MM.1S (cell line): ENCODE data around the gene UBA7.

Experiments
- CTCF ChIP-seq: fragments of 300-600 bp; sonication (generic); IDR thresholded peaks from 2 replicates; pipeline ENCODE4 v1.5.1; 2016; ENCODE audit warnings: antibody characterized with exemption, low read length, mixed read lengths
- EZH2 ChIP-seq: fragments of 300-600 bp; sonication (generic); optimal IDR thresholded peaks from 2 replicates; pipeline ENCODE3; 2017; ENCODE audit warnings: low read depth, mild to moderate bottlenecking, antibody characterized with exemption, low read length, mixed read lengths
- EZH2phosphoT487 ChIP-seq: fragments of 300-600 bp; sonication (generic); IDR thresholded peaks from 2 replicates; pipeline ENCODE4 v1.6.1; 2018; ENCODE audit warnings: antibody characterized with exemption, low read length

DNA sequence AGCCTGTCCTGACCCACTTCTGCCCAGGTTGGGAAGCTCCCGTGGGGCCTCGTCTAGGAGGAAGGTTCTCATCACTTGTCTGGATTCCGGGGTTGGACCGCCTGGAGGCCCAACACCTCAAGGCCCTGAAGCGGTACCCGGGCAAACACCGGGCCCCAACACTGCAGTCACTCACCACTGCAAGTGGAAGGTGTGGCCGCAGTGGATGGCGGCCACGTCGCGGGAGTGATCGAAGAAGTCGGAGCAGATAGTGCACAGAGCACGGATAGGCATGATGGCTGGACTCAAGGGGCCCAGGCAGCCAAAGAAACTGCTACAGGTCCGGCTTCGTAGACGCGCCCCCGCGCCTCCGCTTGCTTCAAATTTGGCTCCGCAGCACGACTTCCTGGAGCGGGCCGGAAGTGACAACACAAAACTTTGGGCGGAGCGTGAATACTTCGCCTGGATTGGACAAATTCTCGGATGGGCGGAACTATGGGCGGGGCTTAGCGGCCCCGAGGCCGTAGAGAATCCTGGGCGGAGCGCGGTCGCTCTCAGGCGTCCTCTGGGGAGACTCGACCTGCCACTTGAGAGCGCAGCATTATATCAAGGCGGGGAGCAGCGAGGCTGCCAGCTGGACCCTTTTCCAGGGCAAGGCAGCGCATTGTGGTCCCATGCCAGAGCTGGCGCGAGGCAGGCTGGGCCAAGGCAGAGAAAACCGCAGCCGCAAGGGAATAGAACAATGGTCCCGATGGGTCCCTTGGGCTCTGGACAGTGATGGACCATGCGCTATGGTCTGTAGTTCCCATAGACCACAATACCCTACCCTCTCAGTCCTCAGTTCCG lies 42.6 kb upstream of the UBA7 start, which contains the start of gene TRAIP:
- TF ChIP-seq CTCF: peak; percentile 5; the same call in 1 of the 2 replicates
- TF ChIP-seq EZH2: no peak
- TF ChIP-seq EZH2phosphoT487: no peak
